Skin epidermis (tissue), 12 donors: Measurements from ENCODE around the gene KLHDC7A.

ENCODE experiments used
- H3K27ac ChIP-seq, 21 experiments: fragments of 200-600 bp; sonication (generic) in 11 of 21; one replicate each; pipeline ENCODE4 v1.5.0; 2020; ENCODE audit warnings: mild to moderate bottlenecking in 3 of 21, inconsistent platforms in 2 of 21, moderate library complexity in 2 of 21
- H3K4me3 ChIP-seq, 7 experiments: fragments of 200-600 bp; sonication (generic) in 2 of 7; one replicate each; pipeline ENCODE4 v1.5.0; 2020; ENCODE audit warnings: inconsistent platforms in 2 of 7, mild to moderate bottlenecking in 2 of 7, moderate library complexity in 1 of 7

The KLHDC7A gene

GRCh38 chr1:18533259-18533658 lies 52.5 kb downstream of the KLHDC7A start:
- H3K4me3 ChIP-seq = no peak overlapping the region

DNA sequence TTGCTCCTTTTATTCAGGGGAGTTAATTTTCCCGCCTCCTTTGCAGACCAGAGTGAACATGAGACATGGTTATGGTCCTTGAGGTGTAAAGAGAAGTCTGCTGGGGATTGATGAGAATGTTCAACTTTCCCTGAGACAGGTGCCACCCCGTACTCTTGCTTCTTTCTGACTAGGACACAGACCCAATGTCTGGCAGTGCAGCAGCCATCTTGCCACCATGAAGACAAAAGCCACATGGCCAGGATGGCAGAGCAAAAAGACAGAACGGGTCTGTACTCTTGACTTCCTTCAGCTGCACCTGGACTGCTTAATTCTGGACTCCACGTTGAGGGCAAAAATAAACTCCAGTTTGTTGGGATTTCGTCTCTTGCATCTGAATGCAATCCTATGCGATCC lies 54.1 kb downstream of the KLHDC7A start:
- no peak overlapping the region for H3K4me3 ChIP-seq
- H3K27ac ChIP-seq = no peak overlapping the region

More at GRCh38 chr1:18533259-18533658, 52.5 kb downstream of the KLHDC7A start:
- no peak overlapping the region for H3K27ac ChIP-seq
